Panc1 (cell line): ENCODE measurements around the gene NFIC. TPM values are rescaled to one million over a fixed set of nuclear protein-coding genes. Genes with fewer than 3 reads are reported as not detected.

Experiments
- ATAC-seq: fragments of 200-7000 bp; cut with Tn5 transposase; 2 replicates; pipeline ENCODE4 v1.9.1; 2020; ENCODE audit warnings: mild to moderate bottlenecking, moderate library complexity
- BruUV-seq: library from RNA; stranded (reverse); fragments of 400-500 nt; replicated peaks from 2 replicates; lab custom pipeline; 2021; lab: Mats Ljungman, UMichigan
- CTCF ChIA-PET: fragments of 300-600 bp; sonication (Branson Sonifier 250); formaldehyde crosslinking; loops from one replicate; lab custom pipeline; 2022; ENCODE audit warnings: antibody characterized with exemption; lab: Charles Lee
- POLR2A ChIA-PET: fragments of 300-600 bp; sonication (Branson Sonifier 250); formaldehyde crosslinking; loops from one replicate; lab custom pipeline; 2022; ENCODE audit warnings: antibody characterized with exemption; lab: Charles Lee
- DNase-seq: peaks from one replicate; pipeline ENCODE4 v3.0.0-alpha.2; 2010; ENCODE audit warnings: low read depth, low spot score
- H3K27ac ChIP-seq: 2 replicates; pipeline ENCODE4 v1.5.1; 2011; ENCODE audit warnings: mild to moderate bottlenecking, low read length, inconsistent platforms
- H3K27me3 ChIP-seq: fragments of 200-500 bp; sonication (Bioruptor generic); 2 replicates; pipeline ENCODE4 v1.6.0; 2014; ENCODE audit warnings: low read length, inconsistent platforms; ENCODE audit not compliant: control insufficient read depth, insufficient read depth
- H3K36me3 ChIP-seq: fragments of 200-500 bp; sonication (Bioruptor generic); 2 replicates; pipeline ENCODE4 v1.5.1; 2014; ENCODE audit warnings: inconsistent platforms, mild to moderate bottlenecking, low read length, moderate library complexity; ENCODE audit not compliant: control insufficient read depth, insufficient read depth
- H3K4me1 ChIP-seq: 2 replicates; pipeline ENCODE4 v1.5.1; 2011; ENCODE audit warnings: inconsistent platforms, mild to moderate bottlenecking, low read length, moderate library complexity; ENCODE audit not compliant: control insufficient read depth, insufficient read depth
- H3K4me3 ChIP-seq, 2 experiments: 2 replicates each; pipeline ENCODE4 v1.5.1; 2011 to 2012; ENCODE audit warnings: low read depth in 2 of 2, low read length in 2 of 2, mild to moderate bottlenecking in 2 of 2, inconsistent platforms in 1 of 2, moderate library complexity in 1 of 2
- H3K9me3 ChIP-seq: fragments of 200-500 bp; sonication (Bioruptor generic); 2 replicates; pipeline ENCODE4 v1.5.1; 2014; ENCODE audit warnings: low read depth, mild to moderate bottlenecking, inconsistent platforms, low read length, moderate library complexity; ENCODE audit not compliant: control insufficient read depth, insufficient read depth
- POLR2AphosphoS5 ChIP-seq: IDR thresholded peaks from 2 replicates; pipeline ENCODE4 v1.6.1; 2012; ENCODE audit warnings: mild to moderate bottlenecking, low read depth, low read length, moderate library complexity
- REST ChIP-seq, 2 experiments: IDR thresholded peaks; 2 replicates each; pipeline ENCODE4 v1.6.1; 2011 to 2012; ENCODE audit warnings: low read depth in 2 of 2, control low read depth in 1 of 2, low read length in 1 of 2, mild to moderate bottlenecking in 1 of 2, moderate library complexity in 1 of 2; ENCODE audit not compliant: insufficient read depth in 1 of 2
- SIN3A ChIP-seq: IDR thresholded peaks from 2 replicates; pipeline ENCODE4 v1.6.1; 2012; ENCODE audit warnings: low read depth, mild to moderate bottlenecking, low read length, moderate library complexity, borderline replicate concordance; ENCODE audit not compliant: insufficient read depth
- TCF7L2 ChIP-seq: IDR thresholded peaks from 2 replicates; pipeline ENCODE4 v1.6.1; 2011; ENCODE audit warnings: mild to moderate bottlenecking, low read depth, low read length, inconsistent platforms
- in situ Hi-C: cut with HindIII; loops from 2 replicates; pipeline ENCODE4 v1.10.0; 2016; ENCODE audit warnings: low sequenced_read_pairs, low pct_unique_long_range_greater_than_20kb
- intact Hi-C: fragments of 100-400 bp; cut with micrococcal nuclease; formaldehyde crosslinking; loops from one replicate; pipeline ENCODE4 v1.10.0; 2022; ENCODE audit not compliant: unreplicated experiment
- total RNA-seq: library from RNA; stranded (reverse); gene quantifications from one replicate; pipeline ENCODE4 v1.2.1, GENCODE V29; 2021; ENCODE audit not compliant: unreplicated experiment
- TF ChIP-seq, protein P1 (sequence below): fragments of 450-650 bp; IDR thresholded peaks from 2 replicates; pipeline ENCODE4 v1.5.1; 2017; ENCODE audit warnings: mild to moderate bottlenecking

Gene NFIC
- total RNA-seq, 1 experiment from 2014 or later = 120 TPM

DNA sequence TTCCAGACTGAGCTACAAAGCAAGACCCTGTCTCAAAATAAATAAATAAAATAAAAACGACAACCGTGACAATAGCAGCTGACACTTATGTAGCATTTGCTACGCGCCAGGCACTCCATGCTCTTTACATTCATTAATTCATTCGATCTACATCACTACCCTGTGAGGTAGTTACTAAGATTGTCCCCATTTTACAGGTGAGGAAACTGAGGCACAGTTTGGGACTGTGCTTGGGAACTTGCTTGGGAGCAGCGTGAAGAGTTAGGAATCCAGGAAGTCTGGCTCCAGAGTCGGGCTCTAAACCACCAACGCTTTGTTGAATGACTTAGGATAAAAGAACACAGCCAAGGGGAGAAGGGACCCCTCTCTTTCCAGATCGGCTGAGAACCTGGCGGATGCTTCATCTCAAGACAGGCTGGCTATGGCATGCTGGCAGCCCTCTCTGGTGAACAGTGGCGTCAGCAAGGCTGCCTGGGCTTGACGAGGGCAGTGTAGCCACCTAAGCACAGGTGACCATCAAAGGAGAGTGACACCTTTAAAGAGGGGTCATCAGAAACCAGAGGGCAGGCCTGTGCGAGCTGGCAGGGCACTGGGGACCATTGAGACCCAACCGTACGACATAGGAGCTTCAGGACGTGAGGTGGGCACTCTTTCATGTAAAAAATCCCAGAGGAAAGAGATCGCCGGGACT is 133.5 kb downstream of the NFIC start:
- no TSS peak for BruUV-seq
- Histone ChIP-seq H3K4me3 (peak overlapping the region; percentile 94 to 95), H3K27ac (peak overlapping the region; percentile 97), H3K4me1 (no peaks in the 10 kb centered on the region), H3K36me3 (no peaks in the 10 kb centered on the region), H3K9me3 (no peaks in the 10 kb centered on the region), H3K27me3 (no peaks in the 10 kb centered on the region)
- TF ChIP-seq TCF7L2 = no peak
- no peak for TF ChIP-seq POLR2AphosphoS5
- TF ChIP-seq REST (IDR thresholded peaks at IDR 0.05; ENCODE audit: insufficient read depth in 1 of 2, low read depth in 2 of 2, low read length in 1 of 2) = no peak
- TF ChIP-seq, protein P1, sequence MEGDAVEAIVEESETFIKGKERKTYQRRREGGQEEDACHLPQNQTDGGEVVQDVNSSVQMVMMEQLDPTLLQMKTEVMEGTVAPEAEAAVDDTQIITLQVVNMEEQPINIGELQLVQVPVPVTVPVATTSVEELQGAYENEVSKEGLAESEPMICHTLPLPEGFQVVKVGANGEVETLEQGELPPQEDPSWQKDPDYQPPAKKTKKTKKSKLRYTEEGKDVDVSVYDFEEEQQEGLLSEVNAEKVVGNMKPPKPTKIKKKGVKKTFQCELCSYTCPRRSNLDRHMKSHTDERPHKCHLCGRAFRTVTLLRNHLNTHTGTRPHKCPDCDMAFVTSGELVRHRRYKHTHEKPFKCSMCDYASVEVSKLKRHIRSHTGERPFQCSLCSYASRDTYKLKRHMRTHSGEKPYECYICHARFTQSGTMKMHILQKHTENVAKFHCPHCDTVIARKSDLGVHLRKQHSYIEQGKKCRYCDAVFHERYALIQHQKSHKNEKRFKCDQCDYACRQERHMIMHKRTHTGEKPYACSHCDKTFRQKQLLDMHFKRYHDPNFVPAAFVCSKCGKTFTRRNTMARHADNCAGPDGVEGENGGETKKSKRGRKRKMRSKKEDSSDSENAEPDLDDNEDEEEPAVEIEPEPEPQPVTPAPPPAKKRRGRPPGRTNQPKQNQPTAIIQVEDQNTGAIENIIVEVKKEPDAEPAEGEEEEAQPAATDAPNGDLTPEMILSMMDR = no peak
- TF ChIP-seq SIN3A = no peak
- POLR2A ChIA-PET = interaction anchor here (0.6 to 0.7 kb wide), 2 partner anchors 19 to 550 kb away, joined by 10 to 18 read pairs; no protein-coding TSS in a partner anchor
- DNase-seq (no peak), ATAC-seq (peak; percentile 36)
- in situ Hi-C loops (no loop called here), intact Hi-C loops (no loop called here)
- CTCF ChIA-PET = no interaction called here

- in situ Hi-C loops = no loop called here
- BruUV-seq = no TSS peak
- H3K4me1 ChIP-seq = no peaks in the 10 kb centered on the region
- H3K36me3 ChIP-seq = no peaks in the 10 kb centered on the region
- DNase-seq (peak; percentile 95), ATAC-seq (peak; percentile 96)
- no peaks in the 10 kb centered on the region for H3K27me3 ChIP-seq
- peak within 1 kb of the TSS; percentile 97 for H3K27ac ChIP-seq
- peak; percentile 38; the same call in 1 of the 2 replicates for TF ChIP-seq TCF7L2
- peak; percentile 74 for TF ChIP-seq POLR2AphosphoS5
- no peak for TF ChIP-seq REST (IDR thresholded peaks at IDR 0.05; ENCODE audit: insufficient read depth in 1 of 2, low read depth in 2 of 2, low read length in 1 of 2)
- 0 out of 2 replicates have a peak, but pooled peaks have one; percentile 59 for TF ChIP-seq SIN3A
- CTCF ChIA-PET = no interaction called here
- POLR2A ChIA-PET = interaction anchor here (0.6 kb wide), 2 partner anchors 221 to 233 kb away, joined by 3 to 6 read pairs; no protein-coding TSS in a partner anchor
- intact Hi-C loops = no loop called here
- H3K9me3 ChIP-seq = no peaks in the 10 kb centered on the region
- H3K4me3 ChIP-seq = peak within 1 kb of the TSS; percentile 94 to 95
Observed at GRCh38 chr19:3500429-3501101, 134.2 kb downstream of the NFIC start, which contains the start of gene DOHH. DOHH (minus strand) TSS chr19:3500674; CDS start chr19:3496814, 3,860 bp downstream.
